Astrocyte (in vitro differentiated cells and primary cell): Measurements from ENCODE around the gene ZNF669. TPM values are rescaled to one million over a fixed set of nuclear protein-coding genes. Genes with fewer than 3 reads are reported as not detected.

ENCODE experiments used
- DNase-seq: peaks from one replicate; pipeline ENCODE4 v3.0.0-alpha.2; 2010; ENCODE audit warnings: low read depth
- FAIRE-seq: peaks from 2 replicates; lab custom pipeline; 2011; peaks lifted over from hg19 to GRCh38; lab: Jason Lieb, UNC
- H2AFZ ChIP-seq: 2 replicates; pipeline ENCODE4 v1.6.0; 2012; ENCODE audit warnings: low read depth, low read length, inconsistent platforms
- H3K27ac ChIP-seq: 2 replicates; pipeline ENCODE4 v1.5.1; 2011; ENCODE audit warnings: low read depth, low read length, inconsistent platforms
- H3K27me3 ChIP-seq: 2 replicates; pipeline ENCODE4 v1.6.0; 2011; ENCODE audit warnings: low read length, inconsistent platforms; ENCODE audit not compliant: insufficient read depth
- H3K36me3 ChIP-seq: 2 replicates; pipeline ENCODE4 v1.5.1; 2011; ENCODE audit warnings: low read length, inconsistent platforms; ENCODE audit not compliant: insufficient read depth
- H3K4me1 ChIP-seq: 2 replicates; pipeline ENCODE4 v1.5.1; 2011; ENCODE audit warnings: low read length, inconsistent platforms; ENCODE audit not compliant: insufficient read depth
- H3K4me2 ChIP-seq: 2 replicates; pipeline ENCODE4 v1.6.0; 2012; ENCODE audit warnings: low read length, inconsistent platforms
- H3K4me3 ChIP-seq: 2 replicates; pipeline ENCODE4 v1.5.1; 2011; ENCODE audit warnings: low read depth, mild to moderate bottlenecking, low read length, inconsistent platforms; ENCODE audit not compliant: insufficient read depth
- H3K79me2 ChIP-seq: 2 replicates; pipeline ENCODE4 v1.6.0; 2012; ENCODE audit warnings: mild to moderate bottlenecking, low read length, inconsistent platforms; ENCODE audit not compliant: insufficient read depth
- H3K9ac ChIP-seq: 2 replicates; pipeline ENCODE4 v1.6.0; 2012; ENCODE audit warnings: mild to moderate bottlenecking, low read length, inconsistent platforms
- H3K9me3 ChIP-seq: 2 replicates; pipeline ENCODE4 v1.5.1; 2012; ENCODE audit warnings: low read depth, mild to moderate bottlenecking, low read length, inconsistent platforms; ENCODE audit not compliant: insufficient read depth
- H4K20me1 ChIP-seq: 2 replicates; pipeline ENCODE4 v1.6.0; 2012; ENCODE audit warnings: low read length, inconsistent platforms; ENCODE audit not compliant: insufficient read depth
- H3K27ac Mint-ChIP-seq: one replicate; pipeline ENCODE4 v1.8.0; 2021; ENCODE audit warnings: mild to moderate bottlenecking, mixed read lengths; ENCODE audit not compliant: unreplicated experiment
- H3K27me3 Mint-ChIP-seq: one replicate; pipeline ENCODE4 v1.8.0; 2021; ENCODE audit warnings: low read depth, mixed read lengths; ENCODE audit not compliant: unreplicated experiment
- H3K36me3 Mint-ChIP-seq: one replicate; pipeline ENCODE4 v1.8.0; 2021; ENCODE audit warnings: low read depth, mixed read lengths; ENCODE audit not compliant: unreplicated experiment
- H3K4me1 Mint-ChIP-seq: one replicate; pipeline ENCODE4 v1.8.0; 2021; ENCODE audit warnings: low read depth, mixed read lengths; ENCODE audit not compliant: unreplicated experiment
- H3K4me3 Mint-ChIP-seq: one replicate; pipeline ENCODE4 v1.8.0; 2021; ENCODE audit warnings: mild to moderate bottlenecking, moderate library complexity, mixed read lengths; ENCODE audit not compliant: unreplicated experiment
- H3K9me3 Mint-ChIP-seq: one replicate; pipeline ENCODE4 v1.8.0; 2021; ENCODE audit warnings: mild to moderate bottlenecking, mixed read lengths; ENCODE audit not compliant: unreplicated experiment
- CTCF ChIP-seq: IDR thresholded peaks from 2 replicates; pipeline ENCODE4 v1.5.1; 2011; ENCODE audit warnings: low read depth, mild to moderate bottlenecking, inconsistent platforms, low read length, moderate library complexity; ENCODE audit not compliant: insufficient read depth
- EZH2 ChIP-seq: IDR thresholded peaks from 2 replicates; pipeline ENCODE4 v1.6.1; 2012; ENCODE audit warnings: mild to moderate bottlenecking, low read length, inconsistent platforms; ENCODE audit not compliant: insufficient read depth
- total RNA-seq: library from RNA; stranded (reverse); gene quantifications from 2 replicates; pipeline ENCODE4 v1.2.1, GENCODE V29; 2021

Gene ZNF669
- total RNA-seq, 1 donor from 2014 or later: 9.4 TPM

- Histone ChIP-seq H3K4me3 (no peak overlapping the region), H3K4me1 (peaks cover 8% of the 10 kb centered on the region), H4K20me1 (no peaks in the 10 kb centered on the region), H3K4me2 (no peak overlapping the region), H3K9ac (no peak overlapping the region), H3K9me3 (no peaks in the 10 kb centered on the region), H3K36me3 (no peaks in the 10 kb centered on the region), H3K27me3 (no peaks in the 10 kb centered on the region), H3K27ac (no peak overlapping the region), H3K79me2 (no peaks in the 10 kb centered on the region), H2AFZ (no peak overlapping the region)
- Mint-ChIP-seq H3K27ac (no peak overlapping the region), H3K27me3 (peaks cover 3% of the 10 kb centered on the region), H3K36me3 (no peaks in the 10 kb centered on the region), H3K9me3 (peaks cover 10% of the 10 kb centered on the region), H3K4me1 (peaks cover 7% of the 10 kb centered on the region), H3K4me3 (no peak overlapping the region)
- DNase-seq (no peak), FAIRE-seq (no peak)
- TF ChIP-seq CTCF (no peak), EZH2 (no peak)
Measured at GRCh38 chr1:247114351-247115140, 10.4 kb upstream of the ZNF669 start.

GRCh38 chr1:247113733-247114271 lies 9.6 kb upstream of the ZNF669 start:
- H4K20me1 ChIP-seq: no peaks in the 10 kb centered on the region
- no peak for DNase-seq
- no peaks in the 10 kb centered on the region for H3K27me3 ChIP-seq
- FAIRE-seq: no peak
- H3K4me1 Mint-ChIP-seq: peaks cover 7% of the 10 kb centered on the region
- H3K36me3 Mint-ChIP-seq: no peaks in the 10 kb centered on the region
- no peaks in the 10 kb centered on the region for H3K79me2 ChIP-seq
- H3K4me3 Mint-ChIP-seq: no peak overlapping the region
- no peaks in the 10 kb centered on the region for H3K9me3 ChIP-seq
- H3K27me3 Mint-ChIP-seq: peaks cover 3% of the 10 kb centered on the region
- H3K27ac ChIP-seq: no peak overlapping the region
- H3K36me3 ChIP-seq: no peaks in the 10 kb centered on the region
- peaks cover 8% of the 10 kb centered on the region for H3K4me1 ChIP-seq
- no peak overlapping the region for H3K9ac ChIP-seq
- H3K9me3 Mint-ChIP-seq: peaks cover 10% of the 10 kb centered on the region
- TF ChIP-seq EZH2 (no peak), CTCF (no peak)
- peak overlapping the region; percentile 84 for H3K27ac Mint-ChIP-seq
- H3K4me3 ChIP-seq: no peak overlapping the region
- H3K4me2 ChIP-seq: no peak overlapping the region
- no peak overlapping the region for H2AFZ ChIP-seq

GRCh38 chr1:247113094-247113497 lies 8.9 kb upstream of the ZNF669 start:
- no peak overlapping the region for H3K4me2 ChIP-seq
- no peak for TF ChIP-seq CTCF
- no peak for FAIRE-seq
- H3K36me3 Mint-ChIP-seq: peaks cover 4% of the 10 kb centered on the region
- no peaks in the 10 kb centered on the region for H3K36me3 ChIP-seq
- H3K4me1 ChIP-seq: peaks cover 8% of the 10 kb centered on the region
- peak; percentile 43 for DNase-seq
- H3K79me2 ChIP-seq: no peaks in the 10 kb centered on the region
- H3K4me1 Mint-ChIP-seq: peaks cover 7% of the 10 kb centered on the region
- peak overlapping the region; percentile 84 for H3K27ac Mint-ChIP-seq
- no peak overlapping the region for H3K9ac ChIP-seq
- peaks cover 12% of the 10 kb centered on the region for H3K9me3 Mint-ChIP-seq
- H4K20me1 ChIP-seq: no peaks in the 10 kb centered on the region
- no peaks in the 10 kb centered on the region for H3K27me3 ChIP-seq
- peaks cover 3% of the 10 kb centered on the region for H3K27me3 Mint-ChIP-seq
- H3K4me3 ChIP-seq: no peak overlapping the region
- H3K4me3 Mint-ChIP-seq: peak overlapping the region; percentile 45
- H3K27ac ChIP-seq: no peak overlapping the region
- no peaks in the 10 kb centered on the region for H3K9me3 ChIP-seq
- no peak overlapping the region for H2AFZ ChIP-seq
